ENCODE measurements around the gene FLT1.

Gene FLT1

DNA sequence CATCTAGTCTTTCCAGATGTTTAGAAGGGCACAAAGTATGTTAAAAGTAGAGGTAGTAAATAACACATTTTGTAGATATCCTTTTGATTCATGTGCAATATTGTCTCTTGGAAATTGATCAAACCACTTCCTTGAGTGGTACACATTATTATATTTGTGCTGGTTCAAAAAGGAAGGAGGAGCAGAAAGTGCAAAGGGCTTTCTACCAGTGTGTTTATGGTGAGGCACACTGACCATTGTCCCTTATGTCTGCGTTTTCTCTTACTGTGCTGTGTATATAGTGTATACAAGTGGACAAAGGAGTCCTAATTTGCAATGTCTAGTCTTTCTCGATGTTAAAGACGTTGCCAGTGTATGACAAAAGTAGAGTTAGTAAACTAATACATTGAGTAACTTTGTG lies 41.4 kb upstream of the FLT1 start:
- Histone ChIP-seq H3K4me3 (ENCODE audit: low read depth, low read length) (no peak overlapping the region), H3K36me3 (ENCODE audit: control insufficient read depth in 2 of 2, insufficient read depth in 1 of 2, low read length in 2 of 2) (no peaks in the 10 kb centered on the region), H3K9me3 (ENCODE audit: control insufficient read depth, insufficient read depth, low read depth, low read length) (no peaks in the 10 kb centered on the region), H3K4me1 (ENCODE audit: control insufficient read depth, insufficient read depth, low read length) (no peaks in the 10 kb centered on the region), H3K27ac (ENCODE audit: extremely low read depth, low read depth, low read length) (no peak overlapping the region)
- CTCF ChIA-PET: no interaction called here
- POLR2A ChIA-PET: no interaction called here
- TF ChIP-seq YY2 (tag by site-specific recombination; IDR thresholded peaks at IDR 0.05) (no peak), FEZF1 (tag by site-specific recombination; IDR thresholded peaks at IDR 0.05) (no peak), ZNF121 (tag by site-specific recombination; IDR thresholded peaks at IDR 0.05) (no peak), ZNF335 (tag by site-specific recombination; conservative IDR thresholded peaks at IDR 0.05) (no peak), REPIN1 (tag by site-specific recombination; IDR thresholded peaks at IDR 0.05; ENCODE audit: low read depth) (no peak), SCRT2 (tag by site-specific recombination; IDR thresholded peaks at IDR 0.05) (no peak), ZFP41 (tag by site-specific recombination; IDR thresholded peaks at IDR 0.05; ENCODE audit: borderline replicate concordance) (no peak), ZNF626 (tag by site-specific recombination; IDR thresholded peaks at IDR 0.05) (no peak), ZNF621 (tag by site-specific recombination; IDR thresholded peaks at IDR 0.05) (no peak)
- TF ChIP-seq, protein P1, sequence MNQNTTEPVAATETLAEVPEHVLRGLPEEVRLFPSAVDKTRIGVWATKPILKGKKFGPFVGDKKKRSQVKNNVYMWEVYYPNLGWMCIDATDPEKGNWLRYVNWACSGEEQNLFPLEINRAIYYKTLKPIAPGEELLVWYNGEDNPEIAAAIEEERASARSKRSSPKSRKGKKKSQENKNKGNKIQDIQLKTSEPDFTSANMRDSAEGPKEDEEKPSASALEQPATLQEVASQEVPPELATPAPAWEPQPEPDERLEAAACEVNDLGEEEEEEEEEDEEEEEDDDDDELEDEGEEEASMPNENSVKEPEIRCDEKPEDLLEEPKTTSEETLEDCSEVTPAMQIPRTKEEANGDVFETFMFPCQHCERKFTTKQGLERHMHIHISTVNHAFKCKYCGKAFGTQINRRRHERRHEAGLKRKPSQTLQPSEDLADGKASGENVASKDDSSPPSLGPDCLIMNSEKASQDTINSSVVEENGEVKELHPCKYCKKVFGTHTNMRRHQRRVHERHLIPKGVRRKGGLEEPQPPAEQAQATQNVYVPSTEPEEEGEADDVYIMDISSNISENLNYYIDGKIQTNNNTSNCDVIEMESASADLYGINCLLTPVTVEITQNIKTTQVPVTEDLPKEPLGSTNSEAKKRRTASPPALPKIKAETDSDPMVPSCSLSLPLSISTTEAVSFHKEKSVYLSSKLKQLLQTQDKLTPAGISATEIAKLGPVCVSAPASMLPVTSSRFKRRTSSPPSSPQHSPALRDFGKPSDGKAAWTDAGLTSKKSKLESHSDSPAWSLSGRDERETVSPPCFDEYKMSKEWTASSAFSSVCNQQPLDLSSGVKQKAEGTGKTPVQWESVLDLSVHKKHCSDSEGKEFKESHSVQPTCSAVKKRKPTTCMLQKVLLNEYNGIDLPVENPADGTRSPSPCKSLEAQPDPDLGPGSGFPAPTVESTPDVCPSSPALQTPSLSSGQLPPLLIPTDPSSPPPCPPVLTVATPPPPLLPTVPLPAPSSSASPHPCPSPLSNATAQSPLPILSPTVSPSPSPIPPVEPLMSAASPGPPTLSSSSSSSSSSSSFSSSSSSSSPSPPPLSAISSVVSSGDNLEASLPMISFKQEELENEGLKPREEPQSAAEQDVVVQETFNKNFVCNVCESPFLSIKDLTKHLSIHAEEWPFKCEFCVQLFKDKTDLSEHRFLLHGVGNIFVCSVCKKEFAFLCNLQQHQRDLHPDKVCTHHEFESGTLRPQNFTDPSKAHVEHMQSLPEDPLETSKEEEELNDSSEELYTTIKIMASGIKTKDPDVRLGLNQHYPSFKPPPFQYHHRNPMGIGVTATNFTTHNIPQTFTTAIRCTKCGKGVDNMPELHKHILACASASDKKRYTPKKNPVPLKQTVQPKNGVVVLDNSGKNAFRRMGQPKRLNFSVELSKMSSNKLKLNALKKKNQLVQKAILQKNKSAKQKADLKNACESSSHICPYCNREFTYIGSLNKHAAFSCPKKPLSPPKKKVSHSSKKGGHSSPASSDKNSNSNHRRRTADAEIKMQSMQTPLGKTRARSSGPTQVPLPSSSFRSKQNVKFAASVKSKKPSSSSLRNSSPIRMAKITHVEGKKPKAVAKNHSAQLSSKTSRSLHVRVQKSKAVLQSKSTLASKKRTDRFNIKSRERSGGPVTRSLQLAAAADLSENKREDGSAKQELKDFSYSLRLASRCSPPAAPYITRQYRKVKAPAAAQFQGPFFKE (tag by site-specific recombination; IDR thresholded peaks at IDR 0.05; ENCODE audit: borderline replicate concordance): no peak
- TF ChIP-seq, protein P2, sequence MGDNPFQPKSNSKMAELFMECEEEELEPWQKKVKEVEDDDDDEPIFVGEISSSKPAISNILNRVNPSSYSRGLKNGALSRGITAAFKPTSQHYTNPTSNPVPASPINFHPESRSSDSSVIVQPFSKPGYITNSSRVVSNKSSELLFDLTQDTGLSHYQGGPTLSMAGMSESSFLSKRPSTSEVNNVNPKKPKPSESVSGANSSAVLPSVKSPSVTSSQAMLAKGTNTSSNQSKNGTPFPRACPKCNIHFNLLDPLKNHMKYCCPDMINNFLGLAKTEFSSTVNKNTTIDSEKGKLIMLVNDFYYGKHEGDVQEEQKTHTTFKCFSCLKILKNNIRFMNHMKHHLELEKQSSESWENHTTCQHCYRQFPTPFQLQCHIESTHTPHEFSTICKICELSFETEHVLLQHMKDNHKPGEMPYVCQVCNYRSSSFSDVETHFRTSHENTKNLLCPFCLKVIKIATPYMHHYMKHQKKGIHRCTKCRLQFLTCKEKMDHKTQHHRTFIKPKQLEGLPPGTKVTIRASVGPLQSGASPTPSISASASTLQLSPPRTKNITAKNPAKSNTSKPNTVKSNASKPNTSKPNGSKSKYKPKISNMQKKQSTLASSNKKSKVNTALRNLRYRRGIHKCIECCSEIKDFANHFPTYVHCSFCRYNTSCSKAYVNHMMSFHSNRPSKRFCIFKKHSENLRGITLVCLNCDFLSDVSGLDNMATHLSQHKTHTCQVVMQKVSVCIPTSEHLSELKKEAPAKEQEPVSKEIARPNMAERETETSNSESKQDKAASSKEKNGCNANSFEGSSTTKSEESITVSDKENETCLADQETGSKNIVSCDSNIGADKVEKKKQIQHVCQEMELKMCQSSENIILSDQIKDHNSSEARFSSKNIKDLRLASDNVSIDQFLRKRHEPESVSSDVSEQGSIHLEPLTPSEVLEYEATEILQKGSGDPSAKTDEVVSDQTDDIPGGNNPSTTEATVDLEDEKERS (tag by site-specific recombination; IDR thresholded peaks at IDR 0.05): no peak

DNA sequence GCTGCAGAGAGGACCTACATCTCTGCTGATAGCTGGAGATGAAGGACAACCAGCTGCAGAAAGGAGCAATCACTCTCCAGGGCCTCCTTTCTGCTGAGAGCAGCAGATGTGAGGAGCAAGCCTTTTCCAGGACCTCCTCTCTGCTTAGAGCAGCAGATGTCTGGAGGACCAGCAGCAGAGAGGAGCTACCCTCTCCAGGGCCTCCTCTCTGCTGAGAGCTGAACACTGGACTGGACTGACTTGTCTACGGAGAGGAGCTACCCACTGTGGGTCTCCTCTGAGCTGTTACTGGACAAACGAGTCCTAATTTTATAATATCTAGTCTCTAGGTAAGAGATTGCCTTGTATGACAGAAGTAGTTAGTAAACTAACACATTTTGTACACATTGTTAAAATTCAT lies 40.8 kb upstream of the FLT1 start:
- Histone ChIP-seq H3K9me3 (ENCODE audit: control insufficient read depth, insufficient read depth, low read depth, low read length) (no peaks in the 10 kb centered on the region), H3K36me3 (ENCODE audit: control insufficient read depth in 2 of 2, insufficient read depth in 1 of 2, low read length in 2 of 2) (no peaks in the 10 kb centered on the region), H3K27ac (ENCODE audit: extremely low read depth, low read depth, low read length) (no peak overlapping the region), H3K4me1 (ENCODE audit: control insufficient read depth, insufficient read depth, low read length) (no peaks in the 10 kb centered on the region), H3K4me3 (ENCODE audit: low read depth, low read length) (no peak overlapping the region)
- TF ChIP-seq SETDB1 (IDR thresholded peaks at IDR 0.05; ENCODE audit: insufficient read length, low read length) (peak; percentile 75), FEZF1 (tag by site-specific recombination; IDR thresholded peaks at IDR 0.05) (0 out of 2 replicates have a peak, but pooled peaks have one; percentile 8), ZNF664 (tag by site-specific recombination; IDR thresholded peaks at IDR 0.05) (no peak)
- CTCF ChIA-PET: no interaction called here
- POLR2A ChIA-PET: no interaction called here

DNA sequence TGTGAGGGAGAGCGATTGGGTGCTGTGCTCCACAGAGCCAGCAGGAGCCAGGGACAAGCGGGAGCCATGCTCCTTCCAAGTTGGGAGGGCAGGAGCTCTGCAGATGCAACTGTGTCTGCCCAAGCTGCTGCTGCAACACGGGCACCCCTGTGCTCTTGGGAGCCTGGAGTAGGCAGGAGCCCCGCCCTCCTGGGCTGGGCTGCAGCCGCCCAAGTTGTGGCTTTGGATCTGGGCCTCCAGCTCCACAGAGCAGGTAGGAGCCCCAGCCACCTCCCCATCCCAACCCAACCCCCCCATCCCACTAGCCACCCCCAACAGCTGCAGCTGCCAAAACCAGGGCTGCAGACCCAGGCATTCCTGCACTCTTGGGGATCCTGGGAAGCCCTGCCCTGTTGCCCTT lies 39.9 kb upstream of the FLT1 start:
- Histone ChIP-seq H3K36me3 (ENCODE audit: control insufficient read depth in 2 of 2, insufficient read depth in 1 of 2, low read length in 2 of 2) (no peaks in the 10 kb centered on the region), H3K4me1 (ENCODE audit: control insufficient read depth, insufficient read depth, low read length) (no peaks in the 10 kb centered on the region), H3K27ac (ENCODE audit: extremely low read depth, low read depth, low read length) (no peak overlapping the region), H3K4me3 (ENCODE audit: low read depth, low read length) (no peak overlapping the region), H3K9me3 (ENCODE audit: control insufficient read depth, insufficient read depth, low read depth, low read length) (no peaks in the 10 kb centered on the region)
- POLR2A ChIA-PET: interaction anchor here (1.0 kb wide), 1 partner anchor 11 kb away, joined by 3 read pairs; no protein-coding TSS in a partner anchor
- no peak for TF ChIP-seq ZXDB (tag by site-specific recombination; IDR thresholded peaks at IDR 0.05)
- TF ChIP-seq ZBTB48 (tag by site-specific recombination; IDR thresholded peaks at IDR 0.05): no peak
- no peak for TF ChIP-seq ZNF791 (tag by site-specific recombination; IDR thresholded peaks at IDR 0.05)
- CTCF ChIA-PET: no interaction called here
